Right lobe of liver (tissue), 4 donors: ENCODE measurements around the gene PAQR7.

Source experiments
- POLR2A ChIP-seq: fragments of 450-650 bp; IDR thresholded peaks from one replicate; pipeline ENCODE4 v1.6.1; 2017; ENCODE audit warnings: antibody characterized with exemption, mild to moderate bottlenecking
- TF ChIP-seq, protein P1 (sequence below), 4 donors: fragments of 200-600 bp in 3 of 4; fragments of 450-650 bp in 1 of 4; IDR thresholded peaks; one replicate each; pipeline versions ENCODE4 v1.5.1 to v1.8.0; 2016 to 2022; ENCODE audit warnings: antibody characterized with exemption in 4 of 4, mild to moderate bottlenecking in 2 of 4
- donor health status: DM: no; HTN: no; CAD: no.
- donor health status: DM: no; HTN: no; CAD: no.
- donor health status: DM: no; HTN: yes; CAD: no.

- TF ChIP-seq, protein P1, sequence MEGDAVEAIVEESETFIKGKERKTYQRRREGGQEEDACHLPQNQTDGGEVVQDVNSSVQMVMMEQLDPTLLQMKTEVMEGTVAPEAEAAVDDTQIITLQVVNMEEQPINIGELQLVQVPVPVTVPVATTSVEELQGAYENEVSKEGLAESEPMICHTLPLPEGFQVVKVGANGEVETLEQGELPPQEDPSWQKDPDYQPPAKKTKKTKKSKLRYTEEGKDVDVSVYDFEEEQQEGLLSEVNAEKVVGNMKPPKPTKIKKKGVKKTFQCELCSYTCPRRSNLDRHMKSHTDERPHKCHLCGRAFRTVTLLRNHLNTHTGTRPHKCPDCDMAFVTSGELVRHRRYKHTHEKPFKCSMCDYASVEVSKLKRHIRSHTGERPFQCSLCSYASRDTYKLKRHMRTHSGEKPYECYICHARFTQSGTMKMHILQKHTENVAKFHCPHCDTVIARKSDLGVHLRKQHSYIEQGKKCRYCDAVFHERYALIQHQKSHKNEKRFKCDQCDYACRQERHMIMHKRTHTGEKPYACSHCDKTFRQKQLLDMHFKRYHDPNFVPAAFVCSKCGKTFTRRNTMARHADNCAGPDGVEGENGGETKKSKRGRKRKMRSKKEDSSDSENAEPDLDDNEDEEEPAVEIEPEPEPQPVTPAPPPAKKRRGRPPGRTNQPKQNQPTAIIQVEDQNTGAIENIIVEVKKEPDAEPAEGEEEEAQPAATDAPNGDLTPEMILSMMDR (IDR thresholded peaks at IDR 0.05), result no peak
- TF ChIP-seq POLR2A, result no peak
Observed at GRCh38 chr1:25918615-25919014, 43.1 kb upstream of the PAQR7 start.
